ENCODE measurements around the gene ADCK1.
"Not testable (repeated sequence)": the region's sequence is repeated elsewhere in the genome, so short reads cannot be mapped to it uniquely, and the experiment has no call there.

Gene ADCK1

GRCh38 chr14:77809011-77809410, 9.1 kb downstream of the ADCK1 start:
- DNase-seq, result no peak

- no peak for DNase-seq
These were observed 12.1 kb downstream of the ADCK1 start for GRCh38 chr14:77812028-77812427.

DNA sequence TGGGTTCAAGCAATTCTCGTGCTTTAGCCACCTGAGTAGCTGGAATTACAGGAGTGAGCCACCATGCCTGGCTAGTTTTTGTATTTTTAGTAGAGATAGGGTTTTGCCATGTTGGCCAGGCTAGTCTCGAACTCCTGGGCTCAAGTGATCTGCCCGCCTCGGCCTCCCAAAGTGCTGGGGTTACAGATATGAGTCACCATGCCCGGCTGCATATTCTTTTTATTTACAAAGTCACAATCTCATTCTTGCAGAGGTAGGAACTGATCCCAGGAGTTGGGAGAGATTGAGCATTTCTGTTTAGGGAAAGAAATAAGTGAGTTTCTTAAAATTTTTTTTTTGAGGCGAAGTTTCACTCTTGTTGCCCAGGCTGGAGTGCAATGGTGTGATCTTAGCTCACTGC, 12.8 kb downstream of the ADCK1 start:
- not testable (repeated sequence) for DNase-seq

GRCh38 chr14:77822307-77822706, 22.4 kb downstream of the ADCK1 start:
- no peak for DNase-seq

DNA sequence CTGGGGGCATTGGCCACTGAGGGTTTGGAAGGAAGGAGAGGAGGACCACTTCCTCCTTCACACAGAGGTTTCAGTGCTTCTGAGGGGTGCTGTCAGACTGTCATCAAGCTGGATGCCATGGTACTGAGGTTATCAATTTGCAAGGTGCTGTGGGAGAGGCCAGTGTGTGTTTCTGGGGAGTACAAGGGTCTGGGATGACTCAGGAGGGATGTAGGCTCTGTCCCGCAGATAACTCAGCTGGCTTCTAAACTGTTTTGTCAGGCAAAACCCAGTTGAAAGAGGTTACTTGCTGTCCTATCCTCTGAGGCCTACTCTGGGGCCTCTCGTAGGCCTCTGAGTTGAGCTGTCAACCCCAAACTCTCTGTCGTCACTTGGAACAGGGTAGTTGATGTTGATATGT, 22.8 kb downstream of the ADCK1 start:
- no peak for DNase-seq

GRCh38 chr14:77823378-77823777, 23.5 kb downstream of the ADCK1 start:
- DNase-seq, result no peak

- DNase-seq, result no peak
These were observed 26.1 kb downstream of the ADCK1 start for GRCh38 chr14:77825895-77826519.

DNA sequence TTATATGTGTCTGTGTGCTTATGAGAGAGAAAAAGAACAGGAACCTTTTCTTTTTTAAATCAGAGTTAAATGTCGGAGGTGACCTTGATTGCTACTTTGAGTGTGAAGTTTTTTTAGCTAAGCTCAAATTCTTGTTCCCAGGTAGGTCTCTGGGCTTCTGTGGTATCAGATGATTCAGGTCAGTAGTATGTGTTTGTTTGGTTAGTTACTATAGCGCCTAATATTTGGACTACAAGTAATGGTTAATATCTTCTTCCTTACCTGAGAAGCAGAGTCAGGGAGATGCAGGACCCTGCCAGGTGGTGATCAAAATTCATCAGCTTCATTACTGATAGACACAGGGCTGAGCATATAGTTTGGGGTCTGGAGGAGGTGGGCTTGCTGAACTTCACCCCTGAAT, 30.8 kb downstream of the ADCK1 start:
- DNase-seq, result no peak

DNA sequence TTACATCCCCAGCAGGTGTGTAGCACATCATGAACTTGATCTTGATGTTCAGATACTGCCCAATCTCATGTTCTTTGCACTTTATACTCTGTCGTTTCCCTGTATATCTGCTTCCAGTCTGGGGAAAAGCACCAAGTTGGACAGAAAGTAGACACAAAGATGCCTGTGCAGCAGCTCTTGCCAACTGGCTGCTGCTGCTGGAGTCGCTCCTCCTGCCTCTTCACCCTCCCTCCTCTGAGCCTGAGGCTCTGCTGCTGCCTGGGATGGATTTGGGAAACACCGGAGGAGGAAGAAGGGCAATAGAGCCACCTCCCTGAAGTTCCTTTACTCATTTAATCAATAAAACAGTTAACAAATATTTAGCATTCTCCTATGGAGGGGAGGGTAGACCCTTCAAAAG, 32.4 kb downstream of the ADCK1 start:
- no peak for DNase-seq

DNA sequence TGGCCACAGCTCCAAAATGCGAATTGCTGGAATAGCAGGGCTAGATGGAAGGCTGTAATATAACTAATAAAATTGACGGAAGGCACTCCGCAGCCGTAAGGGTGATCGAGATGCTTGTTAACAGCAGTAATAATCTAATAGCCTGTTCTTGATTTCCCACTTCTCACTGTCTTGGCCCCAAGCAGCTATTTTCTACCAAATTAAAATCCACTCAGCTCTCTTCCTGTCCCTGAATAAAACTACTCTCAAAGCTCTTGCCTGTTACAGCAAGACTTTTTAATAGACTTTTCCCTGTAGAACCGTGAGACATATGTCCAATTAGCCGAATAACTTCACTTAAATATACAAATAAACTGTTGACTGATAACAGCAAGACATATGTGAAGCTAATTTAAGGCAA, 38.0 kb downstream of the ADCK1 start:
- DNase-seq, result no peak

- no peak for DNase-seq
These were observed 39.1 kb downstream of the ADCK1 start for GRCh38 chr14:77838831-77839511.

GRCh38 chr14:77843195-77843594, 43.3 kb downstream of the ADCK1 start:
- no peak for DNase-seq

DNA sequence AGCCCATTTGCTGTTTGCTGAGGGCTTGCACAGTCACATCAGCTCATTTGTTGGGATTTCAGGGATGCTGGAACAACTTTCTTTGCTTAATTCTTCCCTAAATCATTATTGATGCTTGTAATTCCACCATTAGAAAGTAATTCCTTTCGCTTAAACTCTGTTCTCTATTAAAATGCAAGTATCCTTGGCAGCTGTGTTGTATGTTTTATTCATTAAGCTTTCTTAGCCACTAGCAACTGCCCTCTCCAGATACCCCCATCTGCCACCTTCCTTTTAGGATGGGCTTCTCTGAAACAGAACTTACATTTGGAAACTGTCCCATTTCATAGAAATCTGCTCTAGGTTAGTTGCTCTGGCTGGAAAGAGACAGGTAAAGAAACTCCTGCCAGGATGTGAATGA, 43.7 kb downstream of the ADCK1 start:
- no peak for DNase-seq

DNA sequence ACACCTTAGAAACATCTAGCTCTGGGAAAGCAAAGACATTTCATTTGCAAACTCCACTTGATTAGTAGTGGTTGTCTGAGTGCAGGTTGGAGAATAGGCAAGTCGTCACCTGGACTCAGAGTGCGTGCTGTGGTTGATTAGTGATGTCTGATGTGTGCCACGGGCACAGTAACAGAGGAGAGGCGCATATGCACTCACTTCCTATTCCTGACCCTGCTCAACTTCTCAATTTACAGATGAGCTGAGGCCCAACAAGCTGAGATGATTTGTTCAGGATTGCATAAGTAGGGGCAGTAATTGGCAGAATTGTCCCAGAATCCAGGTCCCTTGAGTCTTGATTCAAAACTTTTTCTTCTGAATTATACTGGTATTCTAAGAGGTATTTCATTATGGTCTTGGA, 44.9 kb downstream of the ADCK1 start:
- DNase-seq, result no peak

DNA sequence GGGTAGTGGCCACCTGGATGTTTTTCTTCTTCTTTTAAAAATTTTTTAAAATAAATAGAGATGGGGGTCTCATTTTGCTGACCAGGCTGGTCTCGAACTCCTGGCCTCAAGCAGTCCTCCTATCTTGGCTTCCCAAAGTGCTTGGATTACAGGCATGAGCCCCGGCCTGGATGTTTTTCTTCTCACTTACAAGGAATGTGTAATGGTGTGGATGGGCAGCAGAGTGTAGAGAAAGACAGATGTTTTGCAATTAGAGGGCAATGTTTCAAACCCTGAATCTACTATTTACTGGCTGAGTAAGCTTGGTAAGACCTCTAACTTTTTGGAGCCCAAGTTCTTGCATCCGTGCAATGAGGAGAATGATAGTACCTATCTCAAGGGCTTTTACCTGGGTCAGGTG, 48.1 kb downstream of the ADCK1 start:
- DNase-seq, result no peak

DNA sequence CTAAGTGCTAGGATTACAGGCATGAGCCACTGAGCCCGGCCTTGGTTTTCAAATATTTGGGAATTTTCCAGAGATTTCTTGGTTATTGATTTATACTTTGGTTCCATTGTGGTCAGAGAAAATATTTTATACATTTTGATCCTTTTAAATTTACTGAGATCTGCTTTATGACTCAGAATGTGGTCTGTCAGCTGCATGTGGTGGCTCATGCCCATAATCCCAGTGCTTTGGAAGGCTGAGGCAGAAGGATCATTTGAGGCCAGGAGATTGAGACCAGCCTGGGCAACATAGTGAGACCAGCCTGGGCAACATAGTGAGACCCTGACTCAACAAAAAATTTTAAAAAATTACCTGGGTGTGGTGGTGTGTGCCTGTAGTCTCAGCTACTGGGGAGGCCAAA, 49.8 kb downstream of the ADCK1 start:
- DNase-seq, result no peak

GRCh38 chr14:77853919-77854318, 54.0 kb downstream of the ADCK1 start:
- DNase-seq, result no peak

- DNase-seq, result no peak
These were observed 57.0 kb downstream of the ADCK1 start for GRCh38 chr14:77856941-77857340.

DNA sequence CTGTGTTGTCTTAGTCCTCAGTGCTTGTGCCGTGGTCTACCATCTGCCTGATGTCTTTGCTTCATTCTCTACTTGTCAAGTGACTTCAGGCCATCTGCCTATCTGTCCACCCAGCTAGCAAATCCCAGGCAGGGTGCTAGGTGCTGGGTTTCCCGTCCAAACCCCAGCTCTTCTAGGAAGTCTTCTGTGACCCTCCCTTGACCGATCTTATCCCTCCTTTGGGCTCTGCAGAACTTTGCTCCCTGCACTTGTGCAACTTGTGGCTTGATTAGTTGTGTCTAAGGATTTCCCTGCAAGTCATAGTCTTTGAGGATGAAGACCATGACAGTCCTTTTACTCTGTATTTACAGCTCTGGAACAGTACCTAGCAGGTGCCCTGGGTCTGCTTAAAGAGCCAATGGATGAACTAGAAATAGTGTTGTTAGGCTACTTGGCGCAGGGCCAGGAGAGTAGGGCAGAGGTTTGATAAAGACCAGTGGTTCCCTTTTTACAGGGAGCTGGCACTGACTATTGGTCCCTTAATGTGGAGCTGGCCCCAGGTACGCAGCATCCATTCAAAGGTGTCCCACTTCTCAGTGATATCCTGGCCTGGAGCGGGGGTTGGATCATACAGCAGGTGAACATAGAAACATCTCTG, 60.1 kb downstream of the ADCK1 start:
- DNase-seq, result no peak

GRCh38 chr14:77861201-77861600, 61.3 kb downstream of the ADCK1 start:
- DNase-seq, result no peak

- peak; percentile 51 for DNase-seq
These were observed 62.4 kb downstream of the ADCK1 start for GRCh38 chr14:77862154-77862786.

DNA sequence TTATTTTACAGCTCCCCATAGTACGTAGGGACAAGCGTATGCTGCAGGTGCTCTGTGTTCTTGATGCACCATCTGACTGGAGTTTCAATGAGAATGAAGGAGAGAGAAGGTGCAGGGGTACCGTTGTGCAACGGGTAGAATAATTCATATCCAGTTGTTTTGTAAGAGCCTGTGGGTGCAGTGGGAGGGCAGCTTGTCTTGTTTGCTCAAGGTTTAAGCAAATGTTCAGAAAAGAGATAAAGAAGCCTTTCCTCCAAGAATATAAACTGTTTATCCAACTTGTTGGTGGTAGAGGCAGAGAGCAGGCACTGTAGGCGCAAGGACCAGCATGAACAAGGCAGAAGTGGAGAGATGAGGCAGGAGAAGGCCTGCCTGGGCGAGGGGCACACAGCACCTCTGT, 64.2 kb downstream of the ADCK1 start:
- no peak for DNase-seq

- DNase-seq, result no peak
These were observed 64.7 kb downstream of the ADCK1 start for GRCh38 chr14:77864580-77864979.

GRCh38 chr14:77865455-77865854, 65.5 kb downstream of the ADCK1 start:
- no peak for DNase-seq

All from COR-L47 (cell line).